K562 (cell line): ENCODE measurements around the gene ALG1. TPM values are rescaled to one million over a fixed set of nuclear protein-coding genes. Genes with fewer than 3 reads are reported as not detected.

Experiments
- ILK ChIP-seq: fragments of 450-650 bp; IDR thresholded peaks from 2 replicates; pipeline ENCODE4 v1.6.1; 2016; ENCODE audit warnings: missing genetic modification characterization, low read depth, mild to moderate bottlenecking, missing compliant biosample characterization, moderate library complexity, borderline replicate concordance
- MTA3 ChIP-seq: fragments of 450-650 bp; formaldehyde crosslinking; IDR thresholded peaks from 2 replicates; pipeline ENCODE4 v1.6.1; 2017; ENCODE audit warnings: mild to moderate bottlenecking, borderline replicate concordance
- NR2C2 ChIP-seq, 2 experiments: fragments of 200-800 bp in 1 of 2; sonication (Bioruptor generic) in 1 of 2; sonication (generic) in 1 of 2; formaldehyde crosslinking in 1 of 2; IDR thresholded peaks; 2 replicates each; pipeline versions ENCODE4 v1.6.1 to v1.8.0; 2016 to 2022; ENCODE audit warnings: mild to moderate bottlenecking in 1 of 2, missing compliant biosample characterization in 1 of 2, missing genetic modification characterization in 1 of 2, missing genetic modification reagents in 1 of 2
- PHF8 ChIP-seq: fragments of 200-600 bp; sonication (generic); IDR thresholded peaks from 2 replicates; pipeline ENCODE4 v1.6.1; 2012; ENCODE audit warnings: mixed run types, mild to moderate bottlenecking, inconsistent platforms, low read length, moderate library complexity, borderline replicate concordance
- PTTG1 ChIP-seq: fragments of 450-650 bp; IDR thresholded peaks from 2 replicates; pipeline ENCODE4 v1.6.1; 2016; ENCODE audit warnings: low read depth, mild to moderate bottlenecking, missing genetic modification characterization, missing compliant biosample characterization
- RBM15 ChIP-seq: fragments of 200-400 bp; formaldehyde crosslinking; IDR thresholded peaks from 2 replicates; pipeline ENCODE4 v1.6.1; 2018; ENCODE audit warnings: mild to moderate bottlenecking, low read length, moderate library complexity; ENCODE audit not compliant: insufficient read depth
- SMAD1 ChIP-seq: fragments of 150-350 bp; IDR thresholded peaks from 2 replicates; pipeline ENCODE4 v1.6.1; 2014; ENCODE audit warnings: low read length, low read depth; ENCODE audit not compliant: partially characterized antibody
- TAL1 ChIP-seq: fragments of 450-650 bp; IDR thresholded peaks from 2 replicates; pipeline ENCODE4 v1.6.1; 2016; ENCODE audit warnings: mild to moderate bottlenecking
- ZFP36 ChIP-seq: fragments of 150-350 bp; IDR thresholded peaks from 2 replicates; pipeline ENCODE4 v1.6.1; 2018; ENCODE audit warnings: low read length, low read depth; ENCODE audit not compliant: partially characterized antibody
- ZKSCAN8 ChIP-seq: fragments of 200-800 bp; sonication (Bioruptor generic); IDR thresholded peaks from 2 replicates; pipeline ENCODE4 v1.6.1; 2016; ENCODE audit warnings: missing genetic modification characterization, missing compliant biosample characterization
- ZNF436 ChIP-seq: fragments of 250-450, 450-650 bp; sonication (Bioruptor Pico); formaldehyde crosslinking; IDR thresholded peaks from 2 replicates; pipeline ENCODE4 v1.7.0; 2020; ENCODE audit warnings: mild to moderate bottlenecking
- ZNF551 ChIP-seq: fragments of 250-450 bp; sonication (Bioruptor Pico); IDR thresholded peaks from 2 replicates; pipeline ENCODE4 v1.5.0; 2021; ENCODE audit warnings: mild to moderate bottlenecking, moderate library complexity
- ZNF668 ChIP-seq: fragments of 250-450 bp; sonication (Bioruptor Pico); IDR thresholded peaks from 2 replicates; pipeline ENCODE4 v1.8.0; 2022; ENCODE audit warnings: mild to moderate bottlenecking, inconsistent platforms
- polyA plus RNA-seq, 8 experiments: library from polyadenylated mRNA; depleted of rRNA in 4 of 8; stranded (reverse) in 5 of 8; unstranded in 3 of 8; fragments of >200 nt; fragmentation: Nextera tagmentation in 2 of 8; fragmentation: Illumina TruSeq in 1 of 8; extraction: Ambion mirVana in 2 of 8; extraction: Trizol in 1 of 8; gene quantifications; 2 replicates each; pipeline versions ENCODE4 v1.2.1 to v1.2.3, GENCODE V29; 2011 to 2014; ENCODE audit warnings: inconsistent platforms in 1 of 8, missing spikeins in 1 of 8
- total RNA-seq, 7 experiments: library from RNA; depleted of rRNA in 6 of 7; stranded (reverse); fragments of >200 nt in 6 of 7; fragmentation: Illumina TruSeq in 2 of 7; extraction: Trizol in 2 of 7; gene quantifications; 2 replicates each; pipeline versions ENCODE4 v1.2.1 to v1.2.3, GENCODE V29; 2011 to 2021; ENCODE audit warnings: low replicate concordance in 1 of 7
- TF ChIP-seq, protein P1 (sequence below): fragments of 250-450 bp; sonication (Bioruptor Pico); IDR thresholded peaks from 2 replicates; pipeline ENCODE4 v1.5.0; 2021
- TF ChIP-seq, protein P2 (sequence below): IDR thresholded peaks from 2 replicates; pipeline ENCODE4 v1.6.1; 2011; ENCODE audit not compliant: insufficient read length; ENCODE audit errors: extremely low read depth
- TF ChIP-seq, protein P3 (sequence below): sonication (generic); formaldehyde crosslinking; IDR thresholded peaks from 2 replicates; pipeline ENCODE4 v1.5.0; 2020; ENCODE audit warnings: missing genetic modification reagents

ALG1 gene
- total and polyA plus RNA-seq, 9 of the 15 experiments (the other 6 are each of a cell fraction or from before 2014, with no cell fraction given) = 1.1 to 26.4 (median 18.3) TPM

DNA sequence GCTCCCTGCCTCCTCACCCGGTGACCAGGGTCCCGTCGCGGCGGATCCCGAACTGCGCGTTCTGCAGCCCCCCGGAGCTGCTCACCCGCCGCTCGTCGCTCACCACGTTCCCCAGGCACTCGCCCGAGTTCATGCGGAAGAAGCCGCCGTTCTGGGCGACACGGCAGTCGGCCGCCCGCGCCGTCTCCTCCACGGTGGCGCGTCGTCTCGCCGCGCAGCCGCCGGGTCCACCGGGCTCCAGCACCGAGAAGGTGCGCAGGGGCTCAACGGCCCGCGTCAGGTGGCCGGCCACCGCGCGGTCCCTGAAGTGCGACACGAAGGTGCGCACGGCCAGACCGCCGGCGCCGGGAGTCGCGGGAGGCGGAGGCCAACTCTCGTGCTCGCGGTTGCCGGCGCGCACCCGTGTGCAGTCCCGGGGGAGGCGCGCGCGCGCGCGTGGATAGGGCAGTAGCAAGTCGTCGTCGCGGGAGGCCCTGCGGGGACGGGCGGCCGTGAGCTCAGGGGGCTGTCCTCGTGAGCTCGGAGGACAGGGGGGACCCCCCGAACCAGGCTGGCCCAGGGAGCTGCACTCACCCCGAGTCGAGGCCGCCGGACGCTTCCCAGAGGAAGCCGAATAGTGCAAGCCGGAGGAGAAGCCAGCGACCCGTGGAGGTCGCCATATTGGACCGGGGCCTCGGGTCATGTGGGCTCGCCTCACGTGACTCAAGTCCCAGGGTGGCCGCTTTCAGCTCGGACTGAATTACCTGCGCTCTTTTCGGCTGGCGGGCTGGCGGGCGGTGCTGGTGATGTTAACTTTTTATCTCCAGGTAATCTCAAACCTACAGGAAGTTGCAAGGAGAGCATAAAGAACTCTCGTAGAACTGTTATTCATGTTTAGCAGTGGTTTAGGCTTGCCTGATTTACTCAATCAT, 38.1 kb upstream of the ALG1 start, which contains the start of gene NAGPA (continued):
- TF ChIP-seq, protein P1, sequence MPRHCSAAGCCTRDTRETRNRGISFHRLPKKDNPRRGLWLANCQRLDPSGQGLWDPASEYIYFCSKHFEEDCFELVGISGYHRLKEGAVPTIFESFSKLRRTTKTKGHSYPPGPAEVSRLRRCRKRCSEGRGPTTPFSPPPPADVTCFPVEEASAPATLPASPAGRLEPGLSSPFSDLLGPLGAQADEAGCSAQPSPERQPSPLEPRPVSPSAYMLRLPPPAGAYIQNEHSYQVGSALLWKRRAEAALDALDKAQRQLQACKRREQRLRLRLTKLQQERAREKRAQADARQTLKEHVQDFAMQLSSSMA (CRISPR knock-in tag) = no peak
- TF ChIP-seq, protein P2, sequence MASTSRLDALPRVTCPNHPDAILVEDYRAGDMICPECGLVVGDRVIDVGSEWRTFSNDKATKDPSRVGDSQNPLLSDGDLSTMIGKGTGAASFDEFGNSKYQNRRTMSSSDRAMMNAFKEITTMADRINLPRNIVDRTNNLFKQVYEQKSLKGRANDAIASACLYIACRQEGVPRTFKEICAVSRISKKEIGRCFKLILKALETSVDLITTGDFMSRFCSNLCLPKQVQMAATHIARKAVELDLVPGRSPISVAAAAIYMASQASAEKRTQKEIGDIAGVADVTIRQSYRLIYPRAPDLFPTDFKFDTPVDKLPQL = no peak
- TF ChIP-seq PHF8 (peak; percentile 80; the same call in 1 of the 2 replicates), ZFP36 (no peak), PTTG1 (tag) (no peak), ZNF436 (CRISPR knock-in tag) (no peak), TAL1 (no peak), ILK (no peak), ZKSCAN8 (CRISPR knock-in tag) (no peak), NR2C2 (CRISPR knock-in tag; IDR thresholded peaks at IDR 0.05) (no peak; the same call in none of the 2 replicates), NR2C2 (tag; IDR thresholded peaks at IDR 0.05) (peak; percentile 83), MTA3 (peak; percentile 15; the same call in 1 of the 2 replicates), SMAD1 (no peak), RBM15 (no peak), ZNF551 (CRISPR knock-in tag) (no peak), ZNF668 (CRISPR knock-in tag) (no peak)
- TF ChIP-seq, protein P3, sequence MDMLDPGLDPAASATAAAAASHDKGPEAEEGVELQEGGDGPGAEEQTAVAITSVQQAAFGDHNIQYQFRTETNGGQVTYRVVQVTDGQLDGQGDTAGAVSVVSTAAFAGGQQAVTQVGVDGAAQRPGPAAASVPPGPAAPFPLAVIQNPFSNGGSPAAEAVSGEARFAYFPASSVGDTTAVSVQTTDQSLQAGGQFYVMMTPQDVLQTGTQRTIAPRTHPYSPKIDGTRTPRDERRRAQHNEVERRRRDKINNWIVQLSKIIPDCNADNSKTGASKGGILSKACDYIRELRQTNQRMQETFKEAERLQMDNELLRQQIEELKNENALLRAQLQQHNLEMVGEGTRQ (CRISPR knock-in tag) = peak; percentile 100
